SW 1271 (cell line): ENCODE results near the gene DPAGT1.
"Not testable (repeated sequence)": the region's sequence is repeated elsewhere in the genome, so short reads cannot be mapped to it uniquely, and the experiment has no call there.

ENCODE experiments used
- DNase-seq, 2 experiments: peaks; one replicate each; lab custom pipeline; 2025; lab: John Stamatoyannopoulos, UW

DPAGT1 gene

DNA sequence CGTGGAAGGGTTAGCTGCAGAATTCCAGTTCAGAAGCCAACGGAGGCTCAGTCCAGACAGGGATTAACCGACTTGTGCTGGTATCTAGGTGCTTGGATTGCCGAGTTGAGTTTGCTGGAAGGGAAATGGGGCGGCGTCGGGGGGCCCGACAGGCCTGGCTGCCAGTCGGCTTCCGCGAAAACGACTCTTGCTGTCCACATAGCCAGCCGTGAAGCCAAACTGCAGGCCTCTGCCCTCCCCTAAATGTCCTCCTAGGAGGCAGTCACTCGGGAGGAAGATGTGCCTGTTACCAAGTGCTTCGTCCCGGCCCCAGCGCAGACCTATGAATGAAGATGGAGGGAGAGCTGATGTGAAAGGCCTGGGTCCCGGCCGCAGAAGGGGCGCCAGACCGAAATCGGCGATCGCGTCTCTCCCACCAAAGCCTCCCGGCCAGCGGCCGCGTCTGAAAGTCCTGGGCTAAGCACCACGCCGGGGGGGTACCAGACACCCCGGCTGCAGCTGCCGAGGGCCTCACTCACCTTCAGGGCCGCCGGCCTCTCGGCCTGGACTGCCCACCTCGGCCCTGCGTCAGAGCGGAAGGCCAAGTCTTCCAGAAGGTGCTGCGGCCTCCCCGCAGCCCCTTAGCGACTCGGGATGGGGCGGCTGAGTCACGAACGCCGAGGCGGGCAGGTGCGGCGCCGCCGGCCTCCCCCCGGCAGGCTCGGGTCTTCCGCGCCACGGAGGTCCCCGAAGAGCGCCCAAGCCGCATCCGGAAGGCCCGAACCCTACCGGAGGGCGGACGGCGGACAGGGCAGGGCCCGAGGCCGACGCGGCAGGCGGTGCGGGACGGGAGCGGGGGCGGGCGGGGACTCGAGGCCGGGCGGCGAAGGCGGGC is 7.5 kb downstream of the DPAGT1 start:
- DNase-seq, result peak in 1 of 2 experiments; percentile 25

DNA sequence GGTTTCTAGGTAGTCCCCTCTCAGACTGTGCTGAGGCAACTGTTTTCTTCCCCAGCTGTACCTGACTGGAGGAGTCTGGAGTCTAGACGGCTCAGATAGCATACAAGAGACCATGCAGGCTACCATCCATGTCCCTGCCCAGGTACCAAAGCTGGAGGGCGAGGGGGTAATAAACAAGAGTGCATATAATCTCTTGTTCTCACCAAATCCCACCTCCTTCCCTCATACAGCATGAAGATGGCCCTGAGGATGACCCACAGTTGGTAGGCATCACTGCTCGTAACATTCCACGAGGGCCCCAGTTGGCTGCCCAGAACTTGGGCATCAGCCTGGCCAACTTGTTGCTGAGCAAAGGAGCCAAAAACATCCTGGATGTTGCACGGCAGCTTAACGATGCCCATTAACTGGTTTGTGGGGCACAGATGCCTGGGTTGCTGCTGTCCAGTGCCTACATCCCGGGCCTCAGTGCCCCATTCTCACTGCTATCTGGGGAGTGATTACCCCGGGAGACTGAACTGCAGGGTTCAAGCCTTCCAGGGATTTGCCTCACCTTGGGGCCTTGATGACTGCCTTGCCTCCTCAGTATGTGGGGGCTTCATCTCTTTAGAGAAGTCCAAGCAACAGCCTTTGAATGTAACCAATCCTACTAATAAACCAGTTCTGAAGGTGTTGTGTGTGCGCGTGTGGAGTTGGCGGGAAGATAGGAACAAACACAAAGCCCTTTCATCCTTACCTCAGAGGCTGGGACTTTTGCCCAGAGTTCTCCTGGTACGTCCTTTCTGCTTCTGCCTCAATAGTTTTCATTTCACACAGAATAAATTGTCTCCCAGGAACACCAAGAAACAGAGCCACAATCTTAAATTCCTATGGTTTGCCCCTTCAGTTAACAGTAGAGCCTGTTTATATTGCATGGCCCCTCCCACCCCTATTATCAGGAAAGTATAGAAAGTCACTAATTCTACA is 8.5 kb downstream of the DPAGT1 start:
- no peak for DNase-seq

DNA sequence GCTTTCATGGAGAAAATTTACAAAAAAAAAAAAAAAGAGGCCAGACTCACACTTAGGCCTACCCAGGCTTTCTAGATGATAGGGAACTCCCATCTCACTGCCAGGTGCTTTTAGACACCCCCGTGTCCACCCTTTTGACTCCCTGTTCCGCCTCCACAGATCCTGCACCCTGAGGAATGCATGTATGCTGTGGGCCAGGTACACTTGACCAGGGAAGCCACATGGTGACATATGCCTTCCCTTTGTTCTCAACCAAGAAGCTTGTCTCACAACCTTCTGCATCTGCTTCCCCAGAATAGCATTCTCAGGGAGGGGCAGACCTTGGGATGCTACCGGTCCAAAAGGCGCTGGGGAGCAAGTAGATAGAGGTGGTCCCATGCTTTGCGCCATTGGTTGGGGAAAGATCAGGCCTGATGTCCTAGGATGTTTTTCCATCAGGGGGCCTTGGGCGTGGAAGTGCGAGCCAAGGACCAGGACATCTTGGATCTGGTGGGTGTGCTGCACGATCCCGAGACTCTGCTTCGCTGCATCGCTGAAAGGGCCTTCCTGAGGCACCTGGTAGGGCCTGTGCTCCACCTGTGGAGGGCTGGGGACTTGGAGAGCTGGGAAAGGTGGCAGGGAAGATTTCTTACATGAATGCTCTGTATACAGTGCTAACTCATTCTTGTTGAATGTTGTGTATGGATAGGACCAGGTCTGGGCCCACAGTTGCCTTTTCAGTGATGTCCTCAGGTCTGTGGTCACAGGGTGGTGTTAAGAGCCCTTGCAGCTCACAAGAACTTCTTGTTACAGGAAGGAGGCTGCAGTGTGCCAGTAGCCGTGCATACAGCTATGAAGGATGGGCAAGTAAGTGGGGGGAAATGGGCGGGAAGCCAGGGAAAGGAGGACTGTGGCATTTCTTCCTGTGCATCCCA is 9.4 kb downstream of the DPAGT1 start:
- no peak for DNase-seq

DNA sequence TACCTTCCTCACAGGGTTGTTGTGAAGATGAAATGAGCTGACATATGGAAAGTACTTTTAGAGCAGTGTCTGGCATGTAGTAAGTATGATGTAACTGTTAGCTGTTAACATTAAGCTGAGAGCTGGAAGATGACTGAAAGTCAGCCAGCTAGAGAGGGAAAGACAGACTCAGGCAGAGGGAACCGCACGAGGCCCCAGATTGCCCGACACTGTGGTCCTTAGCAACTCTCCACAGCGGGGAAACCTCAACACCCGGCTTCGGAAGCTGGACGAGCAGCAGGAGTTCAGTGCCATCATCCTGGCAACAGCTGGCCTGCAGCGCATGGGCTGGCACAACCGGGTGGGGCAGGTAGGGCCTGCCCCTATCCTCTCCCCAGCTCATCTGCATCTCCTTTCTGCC is 10.5 kb downstream of the DPAGT1 start:
- DNase-seq, result no peak

DNA sequence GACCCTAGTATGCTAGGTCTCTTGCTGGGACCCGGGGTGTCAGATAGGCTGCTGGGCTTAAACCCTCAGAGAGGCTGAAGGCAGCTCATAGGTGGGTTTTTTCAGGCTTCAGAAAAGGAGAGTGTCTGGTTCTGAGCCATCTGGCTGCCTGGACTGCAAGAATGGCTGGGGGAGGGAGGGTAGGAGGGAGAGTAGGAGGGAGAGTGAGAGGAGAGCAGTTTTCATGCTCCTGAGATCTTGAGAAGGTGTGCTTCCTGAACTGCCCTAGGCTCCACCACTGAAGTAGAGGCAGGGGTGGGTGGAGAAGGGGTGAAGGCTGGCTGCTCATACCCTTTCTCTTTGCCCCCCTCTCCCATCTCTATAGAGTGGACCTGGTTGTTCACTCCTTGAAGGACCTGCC is 12.3 kb downstream of the DPAGT1 start:
- no peak for DNase-seq

DNA sequence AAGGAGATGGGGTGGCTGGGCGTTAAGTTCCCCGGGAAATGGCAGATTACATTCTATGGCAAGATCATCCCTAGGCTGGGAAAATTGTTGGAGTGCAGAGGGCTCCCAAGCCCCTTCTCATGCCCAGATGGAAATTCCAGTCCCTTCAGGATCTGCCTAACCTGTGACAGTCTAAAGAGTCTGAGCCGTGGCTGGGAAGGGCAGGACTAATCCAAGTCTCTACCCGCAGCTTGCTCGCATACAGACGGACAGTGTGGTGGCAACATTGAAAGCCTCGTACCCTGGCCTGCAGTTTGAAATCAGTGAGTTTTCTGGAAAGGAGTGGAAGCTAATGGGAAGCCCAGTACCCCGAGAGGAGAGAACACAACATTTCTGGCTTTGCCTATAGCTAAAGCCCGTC is 13.2 kb downstream of the DPAGT1 start:
- DNase-seq, result no peak

DNA sequence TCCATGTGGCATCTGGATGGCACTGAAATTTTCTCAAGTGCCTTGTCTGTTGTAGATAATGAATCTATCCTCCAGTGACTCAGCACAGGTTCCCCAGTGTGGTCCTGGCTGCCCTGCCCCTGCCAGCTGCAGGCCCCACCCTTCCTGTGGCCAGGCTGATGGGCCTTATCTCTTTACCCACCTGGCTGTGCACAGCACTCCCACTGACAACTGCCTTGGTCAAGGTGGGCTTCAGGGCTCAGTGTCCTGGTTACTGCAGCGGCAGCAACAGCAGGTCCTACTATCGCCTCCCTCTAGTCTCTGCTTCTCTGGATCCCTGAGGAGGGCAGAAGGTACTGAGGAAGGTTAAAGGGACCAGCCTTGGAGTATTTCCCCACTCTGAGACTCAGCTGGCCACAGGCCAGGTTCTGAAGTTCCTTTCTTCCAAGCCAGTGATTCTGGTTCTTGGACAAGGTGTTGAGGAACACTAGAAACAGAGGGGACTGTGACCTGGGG is 13.9 kb downstream of the DPAGT1 start:
- DNase-seq, result no peak

DNA sequence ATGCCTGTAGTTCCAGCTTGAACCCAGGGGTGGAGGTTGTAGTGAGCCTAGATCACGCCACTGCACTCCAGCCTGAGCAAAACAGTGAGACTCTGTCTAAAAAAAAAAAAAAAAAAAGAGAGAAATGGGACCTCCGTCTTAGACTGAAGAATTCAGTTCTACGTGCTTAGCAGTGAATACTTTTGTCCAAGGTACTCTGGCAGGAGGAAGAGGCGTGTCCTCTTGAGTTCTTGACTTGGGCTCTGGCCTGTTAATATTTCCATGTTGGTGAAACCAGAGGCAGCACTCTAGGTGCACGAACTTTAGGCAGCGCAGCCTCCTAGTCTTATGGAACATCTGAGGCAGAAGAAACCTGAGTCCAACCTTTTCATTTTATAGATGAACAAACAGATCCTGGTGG is 14.5 kb downstream of the DPAGT1 start:
- DNase-seq, result no peak

DNA sequence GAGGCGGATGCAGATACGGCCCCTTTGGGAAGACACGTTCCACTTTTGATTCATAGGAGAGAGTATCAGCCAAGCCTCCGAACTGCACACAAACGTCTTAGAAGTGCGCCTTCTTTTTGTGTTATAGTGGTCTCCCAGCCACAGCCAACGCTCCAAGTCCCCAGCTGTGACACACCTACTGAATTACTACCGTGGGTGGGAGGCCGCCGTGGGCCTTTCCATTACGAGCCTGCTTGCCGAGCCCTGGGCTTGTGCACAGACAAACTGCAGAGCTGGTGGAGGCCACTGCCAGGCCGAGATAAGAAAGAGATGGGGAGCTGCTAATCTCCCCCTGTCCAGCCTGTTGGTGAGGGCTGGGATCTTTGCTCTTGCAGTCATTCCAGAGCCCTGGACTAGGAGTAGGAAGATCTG is 16.2 kb downstream of the DPAGT1 start:
- DNase-seq, result no peak

DNA sequence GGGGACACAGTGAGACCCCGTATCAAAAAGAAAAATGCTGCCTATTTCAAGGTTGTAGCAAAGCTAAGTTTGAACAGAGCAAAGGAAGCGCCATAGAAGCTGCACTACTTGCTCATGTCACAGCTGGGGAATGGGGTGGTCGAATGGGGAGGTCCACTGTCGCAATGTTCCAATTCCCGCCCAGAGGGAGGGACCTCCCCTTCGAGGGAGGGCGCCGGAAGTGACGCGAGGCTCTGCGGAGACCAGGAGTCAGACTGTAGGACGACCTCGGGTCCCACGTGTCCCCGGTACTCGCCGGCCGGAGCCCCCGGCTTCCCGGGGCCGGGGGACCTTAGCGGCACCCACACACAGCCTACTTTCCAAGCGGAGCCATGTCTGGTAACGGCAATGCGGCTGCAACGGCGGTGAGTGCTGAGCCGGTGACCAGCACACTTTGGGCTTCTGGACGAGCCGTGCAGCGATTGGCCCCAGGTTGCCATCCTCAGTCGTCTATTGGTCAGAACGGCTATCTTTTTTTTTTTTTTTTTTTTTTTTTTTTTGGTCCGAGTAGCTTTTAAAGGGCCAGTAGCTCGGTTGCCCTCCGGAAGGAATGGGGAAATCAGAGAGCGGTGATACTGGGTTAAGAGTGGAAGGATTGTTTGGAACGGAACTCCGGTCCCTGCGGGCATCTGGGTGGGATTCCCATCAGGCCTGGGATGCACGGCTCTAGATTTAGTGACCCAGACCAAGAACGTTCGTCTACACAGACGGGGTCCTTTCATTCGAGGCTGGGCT is 16.8 kb downstream of the DPAGT1 start, which contains the start of gene HMBS:
HMBS (plus strand) TSS at position 219 of the 774 bp plus-strand sequence; CDS start at position 372, 153 bp downstream.
- DNase-seq, result peak; percentile 78 to 96

DNA sequence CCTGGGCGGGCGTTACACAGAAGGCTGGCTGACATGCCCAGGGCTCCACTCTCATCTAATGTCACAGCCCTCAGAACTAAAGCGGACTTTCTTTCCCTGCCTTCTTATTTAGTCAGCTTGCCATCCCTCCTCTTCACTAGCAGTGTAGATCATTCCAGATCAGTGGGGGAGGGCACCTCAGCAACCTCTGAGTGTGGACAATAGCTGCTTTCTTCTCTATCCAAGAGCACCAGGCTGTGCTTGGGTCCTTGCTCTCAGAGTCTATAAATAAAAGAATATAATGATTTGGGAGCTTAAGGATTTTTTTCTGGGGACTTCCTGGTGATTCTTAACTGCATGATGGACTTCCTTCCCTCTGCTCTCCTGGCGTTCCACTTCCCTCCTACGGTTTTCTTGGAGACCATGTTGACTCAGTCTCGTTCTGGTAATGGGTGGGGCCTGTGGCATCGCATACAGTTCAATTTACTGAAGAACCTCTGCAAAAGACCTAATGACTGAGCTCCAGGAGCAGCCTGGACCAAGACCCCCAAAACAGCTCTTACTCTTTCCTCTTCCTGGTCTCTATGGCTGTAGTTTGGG is 19.9 kb downstream of the DPAGT1 start:
- DNase-seq, result no peak

DNA sequence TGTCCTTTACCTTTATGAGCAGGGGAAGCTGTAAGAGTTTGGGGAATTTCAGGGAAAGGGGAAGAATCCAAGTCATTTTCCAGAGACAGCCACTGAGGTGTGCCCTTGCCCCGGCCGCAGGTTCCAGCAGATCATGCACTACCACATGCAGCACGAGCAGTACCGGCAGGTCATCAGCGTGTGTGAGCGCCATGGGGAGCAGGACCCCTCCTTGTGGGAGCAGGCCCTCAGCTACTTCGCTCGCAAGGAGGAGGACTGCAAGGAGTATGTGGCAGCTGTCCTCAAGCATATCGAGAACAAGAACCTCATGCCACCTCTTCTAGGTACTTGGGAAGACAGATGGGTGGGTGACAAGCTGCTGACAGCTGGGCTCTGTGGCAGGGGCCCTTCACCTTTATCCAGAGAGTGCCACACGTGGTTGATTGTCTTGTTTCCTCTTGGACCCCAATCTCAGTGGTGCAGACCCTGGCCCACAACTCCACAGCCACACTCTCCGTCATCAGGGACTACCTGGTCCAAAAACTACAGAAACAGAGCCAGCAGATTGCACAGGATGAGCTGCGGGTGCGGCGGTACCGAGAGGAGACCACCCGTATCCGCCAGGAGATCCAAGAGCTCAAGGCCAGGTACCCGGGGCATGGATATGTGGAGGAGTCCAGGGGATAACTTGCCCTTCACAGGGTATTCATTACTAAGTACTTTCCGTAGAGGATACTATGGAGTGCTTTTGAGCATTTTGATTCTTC is 22.8 kb downstream of the DPAGT1 start:
- no peak for DNase-seq

DNA sequence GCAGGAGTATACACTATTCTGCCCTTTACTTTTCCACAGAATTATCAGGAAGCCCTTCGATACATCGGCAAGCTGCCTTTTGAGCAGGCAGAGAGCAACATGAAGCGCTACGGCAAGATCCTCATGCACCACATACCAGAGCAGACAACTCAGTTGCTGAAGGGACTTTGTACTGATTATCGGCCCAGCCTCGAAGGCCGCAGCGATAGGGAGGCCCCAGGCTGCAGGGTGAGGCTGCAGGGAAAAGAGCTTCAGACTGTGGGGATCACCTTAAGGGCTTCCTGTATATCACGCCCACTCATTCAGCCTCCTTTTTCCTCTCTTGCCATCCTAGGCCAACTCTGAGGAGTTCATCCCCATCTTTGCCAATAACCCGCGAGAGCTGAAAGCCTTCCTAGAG is 23.8 kb downstream of the DPAGT1 start:
- DNase-seq, result no peak

DNA sequence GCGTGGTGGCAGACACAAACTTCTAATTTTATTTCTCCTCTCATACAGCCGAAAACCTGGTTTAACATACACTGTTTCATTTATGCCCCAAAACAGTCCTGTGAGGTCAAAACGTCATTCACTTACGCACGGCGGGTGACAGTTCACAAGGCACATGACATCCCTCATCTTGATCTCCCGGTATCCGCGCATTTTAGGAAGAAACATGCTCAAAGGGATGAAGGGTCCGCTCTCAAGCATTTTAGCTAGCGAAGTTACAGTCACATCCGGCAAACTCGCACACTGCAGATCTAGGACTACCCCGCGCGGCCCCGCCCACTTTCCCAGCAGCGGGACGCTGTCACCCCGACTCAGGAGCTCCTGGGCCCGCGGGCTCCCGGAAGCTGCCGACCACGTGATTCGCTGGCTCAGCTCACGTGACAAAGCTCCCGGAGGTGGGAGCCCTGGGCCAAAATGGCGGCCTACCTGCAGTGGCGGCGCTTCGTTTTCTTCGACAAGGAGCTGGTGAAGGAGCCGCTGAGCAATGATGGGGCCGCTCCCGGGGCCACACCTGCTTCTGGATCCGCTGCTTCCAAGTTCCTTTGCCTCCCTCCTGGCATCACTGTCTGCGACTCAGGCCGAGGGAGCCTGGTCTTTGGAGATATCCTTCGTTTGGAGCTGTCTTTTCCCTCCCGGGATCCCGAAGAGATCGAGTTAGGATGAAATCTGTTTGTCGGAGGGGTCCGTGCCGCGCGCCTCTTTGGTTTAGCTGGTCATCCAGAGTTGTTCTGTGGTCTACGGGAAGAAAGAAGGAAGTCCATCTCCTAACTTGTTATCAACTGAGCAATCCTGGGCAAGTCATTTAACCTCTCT is 34.1 kb downstream of the DPAGT1 start, which contains the start of gene VPS11:
VPS11 (plus strand) TSS at position 448 of the 852 bp plus-strand sequence; CDS start at position 454, 6 bp downstream.
- DNase-seq, result peak; percentile 93 to 95

DNA sequence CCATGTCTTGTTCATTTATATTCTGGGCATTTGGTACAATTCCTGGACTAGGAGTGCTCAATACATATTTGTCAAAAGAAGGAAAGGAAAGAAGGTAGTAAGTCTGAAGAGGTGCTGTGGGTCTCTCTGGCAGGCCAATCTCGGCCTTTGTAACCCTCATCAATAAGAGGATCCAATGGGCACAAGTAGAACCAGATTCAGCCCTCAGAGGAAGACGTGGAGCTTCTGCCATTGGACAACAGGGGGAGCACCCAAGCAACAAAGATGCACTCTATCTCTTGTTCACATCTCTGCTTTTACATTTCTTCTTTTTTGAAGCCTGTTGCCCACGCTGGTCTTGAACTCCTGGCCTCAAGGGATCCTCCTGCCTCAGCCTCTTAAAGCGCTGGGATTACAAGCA is 36.3 kb downstream of the DPAGT1 start:
- DNase-seq, result peak; percentile 33 to 45

DNA sequence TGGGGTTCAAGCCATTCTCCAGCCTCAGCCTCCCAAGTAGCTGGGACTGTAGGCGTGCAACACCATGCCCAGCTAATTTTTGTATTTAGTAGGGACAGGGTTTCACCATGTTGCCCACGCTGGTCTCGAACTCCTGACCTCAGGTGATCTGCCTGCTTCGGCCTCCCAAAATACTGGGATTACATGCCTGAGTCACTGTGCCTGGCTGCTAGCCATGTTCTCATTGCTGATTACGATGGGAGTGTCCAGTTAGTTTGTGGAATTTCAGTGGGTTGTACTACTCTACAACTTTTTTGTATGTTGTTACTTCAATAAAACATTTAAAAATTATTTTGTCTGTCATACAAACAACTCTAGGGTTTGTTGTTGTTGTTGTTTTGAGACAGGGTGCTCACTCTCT is 38.9 kb downstream of the DPAGT1 start:
- no peak for DNase-seq

DNA sequence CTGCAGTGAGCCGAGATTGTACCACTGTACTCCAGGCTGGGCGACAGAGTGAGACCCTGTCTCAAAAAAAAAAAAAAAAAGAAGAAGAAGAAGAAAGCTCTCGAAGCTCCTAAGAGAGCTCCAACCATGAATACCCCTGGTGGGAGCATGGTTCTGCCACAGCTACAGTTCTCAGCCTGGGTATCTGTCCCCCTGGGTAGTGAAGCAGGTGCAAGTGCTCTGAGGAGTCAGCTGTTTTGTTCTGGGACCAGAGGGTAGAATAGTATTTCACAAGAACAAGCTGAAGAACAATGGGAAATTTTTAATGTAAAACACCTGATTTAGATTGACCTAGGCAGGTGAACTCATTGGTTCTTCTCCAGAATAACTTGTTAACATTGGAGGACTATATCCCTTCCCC is 40.4 kb downstream of the DPAGT1 start:
- DNase-seq, result no peak

DNA sequence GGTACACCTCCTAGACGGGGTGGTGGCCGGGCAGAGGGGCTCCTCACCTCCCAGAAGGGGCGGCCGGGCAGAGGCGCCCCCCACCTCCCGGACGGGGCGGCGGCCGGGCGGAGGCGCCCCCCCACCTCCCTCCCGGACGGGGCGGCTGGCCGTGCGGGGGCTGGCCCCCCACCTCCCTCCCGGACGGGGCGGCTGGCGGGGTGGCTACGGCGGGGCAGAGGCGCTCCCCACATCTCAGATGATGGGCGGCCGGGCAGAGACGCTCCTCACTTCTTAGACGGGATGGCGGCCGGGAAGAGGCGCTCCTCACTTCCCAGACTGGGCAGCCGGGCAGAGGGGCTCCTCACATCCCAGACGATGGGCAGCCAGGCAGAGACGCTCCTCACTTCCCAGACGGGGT is 42.5 kb downstream of the DPAGT1 start:
- not testable (repeated sequence) for DNase-seq
